HG02763 (cell line): Measurements from ENCODE around the gene CHD2.
"Not testable (repeated sequence)": the region's sequence is repeated elsewhere in the genome, so short reads cannot be mapped to it uniquely, and the experiment has no call there.

Experiments
- ATAC-seq: cut with Tn5 transposase; IDR thresholded peaks from one replicate; pipeline ENCODE4 v1.9.1; 2021; ENCODE audit warnings: mild to moderate bottlenecking, moderate library complexity; ENCODE audit not compliant: unreplicated experiment

CHD2 gene

GRCh38 chr15:93032515-93033206 lies 132.5 kb downstream of the CHD2 start:
- ATAC-seq = not testable (repeated sequence)

- no peak for ATAC-seq
Observed at GRCh38 chr15:93033434-93034045, 133.4 kb downstream of the CHD2 start.

GRCh38 chr15:93034512-93034911 lies 134.4 kb downstream of the CHD2 start:
- ATAC-seq = no peak

GRCh38 chr15:93035092-93035915 lies 135.2 kb downstream of the CHD2 start:
- no peak for ATAC-seq

- peak; percentile 66 for ATAC-seq
Observed at GRCh38 chr15:93035953-93036810, 136.1 kb downstream of the CHD2 start.

GRCh38 chr15:93036951-93037819 lies 137.1 kb downstream of the CHD2 start:
- no peak for ATAC-seq

GRCh38 chr15:93037820-93038705 lies 137.9 kb downstream of the CHD2 start:
- no peak for ATAC-seq

GRCh38 chr15:93039562-93040287 lies 139.6 kb downstream of the CHD2 start:
- ATAC-seq = not testable (repeated sequence)

- ATAC-seq = no peak
Observed at GRCh38 chr15:93040288-93041158, 140.4 kb downstream of the CHD2 start.

- no peak for ATAC-seq
Observed at GRCh38 chr15:93041159-93041547, 141.0 kb downstream of the CHD2 start.

- ATAC-seq = no peak
Observed at GRCh38 chr15:93042211-93042610, 142.1 kb downstream of the CHD2 start.

GRCh38 chr15:93042691-93043378 lies 142.7 kb downstream of the CHD2 start:
- ATAC-seq = no peak

- no peak for ATAC-seq
Observed at GRCh38 chr15:93043621-93044300, 143.6 kb downstream of the CHD2 start.

GRCh38 chr15:93044301-93045190 lies 144.4 kb downstream of the CHD2 start:
- ATAC-seq = no peak

- ATAC-seq = no peak
Observed at GRCh38 chr15:93045191-93045785, 145.2 kb downstream of the CHD2 start.
